Skeletal muscle satellite cell (primary cell): ENCODE data around the gene RCC1. TPM values are rescaled to one million over a fixed set of nuclear protein-coding genes. Genes with fewer than 3 reads are reported as not detected.
A peak's percentile ranks its signal among the peaks of the same experiment; 100 is the strongest.
"Not testable (repeated sequence)": the region's sequence is repeated elsewhere in the genome, so short reads cannot be mapped to it uniquely, and the experiment has no call there.

Experiments used
- H3K27me3 ChIP-seq: 2 replicates; pipeline ENCODE4 v1.7.0; 2013; ENCODE audit warnings: low read length; ENCODE audit not compliant: control insufficient read depth, insufficient read depth
- H3K36me3 ChIP-seq: 2 replicates; pipeline ENCODE4 v1.7.0; 2013; ENCODE audit warnings: mild to moderate bottlenecking, control low read depth, low read length; ENCODE audit not compliant: insufficient read depth
- H3K4me1 ChIP-seq: 2 replicates; pipeline ENCODE4 v1.7.0; 2013; ENCODE audit warnings: low read length; ENCODE audit not compliant: control insufficient read depth, insufficient read depth
- H3K4me2 ChIP-seq: 2 replicates; pipeline ENCODE4 v1.7.0; 2013; ENCODE audit warnings: mild to moderate bottlenecking, low read length
- H3K4me3 ChIP-seq: 2 replicates; pipeline ENCODE4 v1.7.0; 2013; ENCODE audit warnings: low read length
- H3K9ac ChIP-seq: 2 replicates; pipeline ENCODE4 v1.7.0; 2013; ENCODE audit warnings: mild to moderate bottlenecking, low read depth, low read length, moderate library complexity
- H3K9me3 ChIP-seq: replicated peaks from 2 replicates; pipeline ENCODE4 v1.7.0; 2013; ENCODE audit warnings: mild to moderate bottlenecking, control low read depth, low read length
- total RNA-seq: library from RNA; depleted of rRNA; stranded (reverse); fragments of >200 nt; gene quantifications from 2 replicates; pipeline ENCODE4 v1.2.3, GENCODE V29; 2012; rRNA removed

RCC1 gene, protein sequence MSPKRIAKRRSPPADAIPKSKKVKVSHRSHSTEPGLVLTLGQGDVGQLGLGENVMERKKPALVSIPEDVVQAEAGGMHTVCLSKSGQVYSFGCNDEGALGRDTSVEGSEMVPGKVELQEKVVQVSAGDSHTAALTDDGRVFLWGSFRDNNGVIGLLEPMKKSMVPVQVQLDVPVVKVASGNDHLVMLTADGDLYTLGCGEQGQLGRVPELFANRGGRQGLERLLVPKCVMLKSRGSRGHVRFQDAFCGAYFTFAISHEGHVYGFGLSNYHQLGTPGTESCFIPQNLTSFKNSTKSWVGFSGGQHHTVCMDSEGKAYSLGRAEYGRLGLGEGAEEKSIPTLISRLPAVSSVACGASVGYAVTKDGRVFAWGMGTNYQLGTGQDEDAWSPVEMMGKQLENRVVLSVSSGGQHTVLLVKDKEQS
- total RNA-seq: 40.8 and 41.1 TPM in 2 replicates

DNA sequence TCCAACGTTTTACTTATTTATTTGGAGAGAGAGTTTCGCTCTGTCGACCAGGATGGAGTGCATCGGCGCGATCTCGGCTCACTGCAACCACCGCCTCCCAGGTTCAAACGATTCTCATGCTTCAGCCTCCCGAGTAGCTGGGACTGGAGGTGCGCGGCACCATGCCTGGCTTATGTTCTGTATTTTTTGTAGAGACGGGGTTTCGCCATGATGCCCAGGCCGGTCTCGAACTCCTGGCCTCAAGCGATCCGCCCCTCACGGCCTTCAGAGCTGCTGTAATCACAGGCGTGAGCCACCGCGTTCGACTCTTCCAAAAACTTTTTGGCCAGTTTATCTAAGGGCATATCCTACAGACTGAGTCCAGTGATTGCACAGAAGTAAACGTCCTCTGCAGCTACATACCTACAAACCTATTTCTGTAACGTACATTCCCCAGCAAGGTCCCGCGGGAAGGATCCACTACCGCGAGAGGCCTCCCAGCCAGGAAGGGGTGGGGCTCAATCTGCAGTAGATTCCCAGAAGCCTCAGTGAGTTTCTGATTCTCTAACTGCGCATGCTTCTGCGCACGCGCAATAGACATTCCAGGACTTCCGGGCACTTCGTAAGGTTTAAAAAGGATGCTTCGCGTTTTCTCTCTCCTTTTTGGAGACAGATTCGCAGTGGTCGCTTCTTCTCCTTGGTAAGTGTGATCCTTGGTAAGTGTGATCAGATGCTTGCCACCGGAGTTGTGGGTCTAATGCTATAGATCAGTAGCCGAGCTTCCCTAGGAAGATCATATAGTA lies at the start of gene RCC1:
TSS of gene RCC1 (plus strand) at position 638 of the 782 bp plus-strand sequence. CDS start 23,824 bp downstream, outside the sequence.
- peaks cover 45% of the 10 kb centered on the region for H3K36me3 ChIP-seq
- peaks cover 25% of the 10 kb centered on the region for H3K4me1 ChIP-seq
- H3K27me3 ChIP-seq: no peaks in the 10 kb centered on the region
- H3K9me3 ChIP-seq: no peaks in the 10 kb centered on the region
- H3K4me3 ChIP-seq: peak within 1 kb of the TSS; percentile 85
- peak within 1 kb of the TSS; percentile 100 for H3K9ac ChIP-seq
- H3K4me2 ChIP-seq: peak within 1 kb of the TSS; percentile 92

DNA sequence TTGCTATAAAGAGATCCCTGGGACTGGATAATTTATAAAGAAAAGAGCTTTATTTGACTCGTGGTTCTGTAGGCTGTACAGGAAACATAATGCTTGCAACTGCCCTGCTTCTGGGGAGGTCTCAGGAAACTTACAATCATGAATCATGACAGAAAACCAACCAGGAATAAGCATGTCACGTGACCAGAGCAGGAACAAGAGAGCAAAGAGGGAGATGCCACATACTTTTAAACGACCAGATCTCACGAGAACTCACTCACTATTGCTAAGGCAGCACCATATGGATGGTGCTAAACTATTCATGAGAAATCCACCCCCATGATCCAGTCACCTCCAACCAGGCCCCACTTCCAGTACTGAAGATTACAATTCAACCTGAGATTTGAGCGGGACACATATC lies 49.8 kb upstream of the RCC1 start:
- peak overlapping the region; percentile 4 for H3K9ac ChIP-seq
- H3K4me2 ChIP-seq: peak overlapping the region; percentile 42
- H3K4me3 ChIP-seq: peak overlapping the region; percentile 5
- peaks cover 13% of the 10 kb centered on the region for H3K36me3 ChIP-seq
- H3K27me3 ChIP-seq: no peaks in the 10 kb centered on the region
- peaks cover 20% of the 10 kb centered on the region for H3K4me1 ChIP-seq
- H3K9me3 ChIP-seq: no peaks in the 10 kb centered on the region

DNA sequence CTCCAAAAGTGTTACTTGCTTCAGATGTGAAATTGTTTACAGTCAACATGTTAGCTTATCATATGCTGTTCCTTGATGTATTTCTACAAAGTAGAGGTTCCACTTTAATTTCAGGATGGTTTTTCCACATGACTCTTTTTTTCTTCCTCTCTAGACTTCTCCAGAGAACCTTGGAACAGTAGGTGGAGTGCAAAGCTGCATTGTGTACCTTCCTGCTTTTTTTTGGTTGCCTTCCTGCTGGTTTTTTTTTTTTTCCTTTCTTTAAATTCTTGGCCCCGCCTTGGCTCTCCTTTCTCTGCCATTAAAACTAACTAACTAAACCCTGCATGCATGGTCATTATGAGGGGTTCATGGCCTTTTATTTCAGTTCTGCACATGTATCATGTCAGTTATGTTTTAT lies 48.2 kb upstream of the RCC1 start:
- Histone ChIP-seq H3K36me3 (peaks cover 15% of the 10 kb centered on the region), H3K4me3 (no peak overlapping the region), H3K4me1 (peaks cover 20% of the 10 kb centered on the region), H3K9me3 (no peaks in the 10 kb centered on the region), H3K4me2 (no peak overlapping the region), H3K9ac (no peak overlapping the region), H3K27me3 (no peaks in the 10 kb centered on the region)

- Histone ChIP-seq H3K36me3 (peaks cover 15% of the 10 kb centered on the region), H3K9ac (no peak overlapping the region), H3K9me3 (no peaks in the 10 kb centered on the region), H3K27me3 (no peaks in the 10 kb centered on the region), H3K4me2 (no peak overlapping the region), H3K4me3 (no peak overlapping the region), H3K4me1 (peaks cover 20% of the 10 kb centered on the region)
Observed at GRCh38 chr1:28458237-28459228, 47.3 kb upstream of the RCC1 start.

GRCh38 chr1:28466226-28466778 lies 39.5 kb upstream of the RCC1 start:
- H3K4me3 ChIP-seq: no peak overlapping the region
- H3K36me3 ChIP-seq: peaks cover 27% of the 10 kb centered on the region
- no peaks in the 10 kb centered on the region for H3K4me1 ChIP-seq
- no peak overlapping the region for H3K4me2 ChIP-seq
- H3K9me3 ChIP-seq: no peaks in the 10 kb centered on the region
- H3K27me3 ChIP-seq: no peaks in the 10 kb centered on the region
- H3K9ac ChIP-seq: no peak overlapping the region

DNA sequence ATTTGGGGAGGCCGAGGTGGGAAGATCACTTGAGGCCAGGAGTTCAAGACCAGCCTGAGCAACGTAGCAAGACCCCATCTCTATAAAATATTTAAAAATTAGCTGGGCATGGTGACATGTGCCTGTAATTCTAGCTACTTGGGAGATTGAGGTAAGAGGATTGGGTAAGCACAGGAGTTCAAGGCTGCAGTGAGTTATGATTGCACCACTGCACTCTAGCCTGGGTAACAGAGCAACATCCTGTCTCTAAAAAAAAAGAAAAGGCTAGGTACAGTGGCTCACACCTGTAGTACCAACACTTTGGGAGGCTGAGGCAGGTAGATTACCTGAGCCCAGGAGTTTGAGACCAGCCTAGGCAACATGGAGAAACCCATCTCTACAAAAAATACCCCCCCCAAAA lies 35.7 kb upstream of the RCC1 start:
- no peaks in the 10 kb centered on the region for H3K4me1 ChIP-seq
- H3K36me3 ChIP-seq: peaks cover 36% of the 10 kb centered on the region
- H3K4me2 ChIP-seq: no peak overlapping the region
- no peaks in the 10 kb centered on the region for H3K27me3 ChIP-seq
- H3K9me3 ChIP-seq: no peaks in the 10 kb centered on the region
- H3K9ac ChIP-seq: no peak overlapping the region
- H3K4me3 ChIP-seq: no peak overlapping the region

- not testable (repeated sequence) for H3K4me3 ChIP-seq, H3K27me3 ChIP-seq, H3K9ac ChIP-seq, H3K9me3 ChIP-seq, H3K4me1 ChIP-seq, H3K4me2 ChIP-seq
- peaks cover 48% of the 10 kb centered on the region for H3K36me3 ChIP-seq
Observed at GRCh38 chr1:28479497-28479896, 26.3 kb upstream of the RCC1 start.

- no peak overlapping the region for H3K9ac ChIP-seq
- no peaks in the 10 kb centered on the region for H3K9me3 ChIP-seq
- no peaks in the 10 kb centered on the region for H3K4me1 ChIP-seq
- H3K36me3 ChIP-seq: peaks cover 48% of the 10 kb centered on the region
- H3K4me3 ChIP-seq: no peak overlapping the region
- no peak overlapping the region for H3K4me2 ChIP-seq
- no peaks in the 10 kb centered on the region for H3K27me3 ChIP-seq
Observed at GRCh38 chr1:28480308-28480707, 25.5 kb upstream of the RCC1 start.

DNA sequence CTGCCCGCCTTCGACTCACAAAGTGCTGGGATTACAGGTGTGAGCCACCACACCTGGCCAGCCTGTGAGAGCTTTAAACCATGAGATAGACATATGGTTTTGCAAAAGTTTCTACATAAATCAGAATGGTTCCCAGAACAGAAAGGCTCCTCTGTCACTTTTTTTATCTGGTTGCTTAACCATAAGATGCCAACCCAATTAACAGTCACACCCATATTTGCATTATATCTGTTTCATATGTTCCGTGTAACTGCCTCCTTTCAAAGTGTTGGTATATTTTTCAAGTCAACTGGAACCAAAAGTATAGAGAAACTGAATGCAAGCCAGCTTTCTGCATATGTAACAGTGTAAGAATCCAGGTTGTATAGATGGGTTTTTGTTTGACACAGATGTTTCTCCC lies 23.7 kb upstream of the RCC1 start:
- no peaks in the 10 kb centered on the region for H3K9me3 ChIP-seq
- no peaks in the 10 kb centered on the region for H3K4me1 ChIP-seq
- no peak overlapping the region for H3K9ac ChIP-seq
- peaks cover 40% of the 10 kb centered on the region for H3K36me3 ChIP-seq
- H3K4me2 ChIP-seq: no peak overlapping the region
- no peak overlapping the region for H3K4me3 ChIP-seq
- H3K27me3 ChIP-seq: no peaks in the 10 kb centered on the region

- no peaks in the 10 kb centered on the region for H3K4me1 ChIP-seq
- no peak overlapping the region for H3K4me2 ChIP-seq
- H3K4me3 ChIP-seq: no peak overlapping the region
- no peak overlapping the region for H3K9ac ChIP-seq
- H3K36me3 ChIP-seq: peaks cover 34% of the 10 kb centered on the region
- no peaks in the 10 kb centered on the region for H3K9me3 ChIP-seq
- H3K27me3 ChIP-seq: no peaks in the 10 kb centered on the region
Observed at GRCh38 chr1:28482702-28483101, 23.1 kb upstream of the RCC1 start.
